Spinal cord (tissue), 10 donors: ENCODE measurements around the gene NELFCD. TPM values are rescaled to one million over a fixed set of nuclear protein-coding genes. Genes with fewer than 3 reads are reported as not detected.

ENCODE experiments used
- DNase-seq, 6 donors: peaks; one replicate each; pipeline versions ENCODE4 v3.0.0 to v3.0.0-alpha.2; 2013 to 2015; ENCODE audit warnings: low spot score in 6 of 6, low read depth in 4 of 6
- H3K27ac ChIP-seq: one replicate; pipeline ENCODE4 v1.5.1; 2013; ENCODE audit warnings: low read depth, low read length, control low read depth
- H3K27me3 ChIP-seq: one replicate; pipeline ENCODE4 v1.6.1; 2013; ENCODE audit warnings: low read length; ENCODE audit not compliant: control insufficient read depth, insufficient read depth
- H3K36me3 ChIP-seq: one replicate; pipeline ENCODE4 v1.6.1; 2013; ENCODE audit warnings: low read length; ENCODE audit not compliant: control insufficient read depth, insufficient read depth
- H3K4me1 ChIP-seq: one replicate; pipeline ENCODE4 v1.6.1; 2013; ENCODE audit warnings: low read length; ENCODE audit not compliant: control insufficient read depth, insufficient read depth
- H3K4me3 ChIP-seq: one replicate; pipeline ENCODE4 v1.5.1; 2013; ENCODE audit warnings: low read depth, low read length, control low read depth
- H3K9me3 ChIP-seq: one replicate; pipeline ENCODE4 v1.6.1; 2013; ENCODE audit warnings: low read length; ENCODE audit not compliant: control insufficient read depth, insufficient read depth
- WGBS: methylation state at CpG from one replicate; pipeline ENCODE4 v1.1.5; 2013; ENCODE audit warnings: missing lambda C conversion rate; ENCODE audit not compliant: insufficient coverage; 5-methylcytosine and 5-hydroxymethylcytosine counted together
- polyA plus RNA-seq, 2 donors: library from polyadenylated mRNA; unstranded; fragments of 120-200 nt; gene quantifications; one replicate each; pipeline ENCODE4 v1.2.1, GENCODE V29; 2013; ENCODE audit not compliant: insufficient read length in 2 of 2
- total RNA-seq, 2 donors: library from RNA; depleted of rRNA in 1 of 2; stranded (reverse); fragments of 120-200 nt in 1 of 2; fragments of >200 nt in 1 of 2; gene quantifications; one replicate each; pipeline versions ENCODE4 v1.2.3 to v1.2.4, GENCODE V29; 2013 to 2014
- donor health status: healthy.

The NELFCD gene
- total and polyA plus RNA-seq, 4 donors = 48.0 to 88.6 (median 71.8) TPM

GRCh38 chr20:58990651-58991445 lies 9.8 kb downstream of the NELFCD start:
- H3K4me3 ChIP-seq = no peak overlapping the region

DNA sequence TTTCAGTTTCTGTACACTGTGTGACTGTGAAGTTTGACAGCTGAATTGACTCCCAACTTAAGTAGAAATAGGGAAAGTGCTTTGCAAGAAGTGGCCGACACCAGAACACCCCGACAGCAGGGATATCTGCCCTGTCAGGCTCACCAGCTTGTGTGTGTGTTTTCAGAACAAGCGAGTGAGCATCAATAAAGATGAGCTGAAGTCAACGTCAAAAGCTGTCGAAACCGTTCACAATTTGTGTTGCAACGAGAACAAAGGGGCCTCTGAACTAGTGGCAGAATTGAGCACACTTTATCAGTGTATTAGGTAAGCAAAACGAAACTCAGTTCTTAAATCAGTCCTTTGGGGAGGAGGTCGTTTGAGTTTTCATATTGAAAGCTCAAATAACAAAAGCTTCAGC lies 10.7 kb downstream of the NELFCD start:
- DNase-seq = no peak
- Histone ChIP-seq H3K9me3 (no peaks in the 10 kb centered on the region), H3K27ac (no peak overlapping the region), H3K27me3 (no peaks in the 10 kb centered on the region), H3K4me3 (no peak overlapping the region), H3K36me3 (peaks cover 73% of the 10 kb centered on the region), H3K4me1 (no peaks in the 10 kb centered on the region)
- WGBS = 87% methylated on average over 7 of the region's 9 CpGs

More at GRCh38 chr20:58990651-58991445, 9.8 kb downstream of the NELFCD start:
- no peak for DNase-seq
- Histone ChIP-seq H3K27me3 (no peaks in the 10 kb centered on the region), H3K9me3 (no peaks in the 10 kb centered on the region), H3K36me3 (peaks cover 74% of the 10 kb centered on the region), H3K4me1 (no peaks in the 10 kb centered on the region), H3K27ac (no peak overlapping the region)
- 92% methylated on average over 9 of the region's 14 CpGs for whole genome bisulfite sequencing

GRCh38 chr20:58992911-58993310 lies 11.9 kb downstream of the NELFCD start:
- no peaks in the 10 kb centered on the region for H3K9me3 ChIP-seq
- peaks cover 76% of the 10 kb centered on the region for H3K36me3 ChIP-seq
- no peaks in the 10 kb centered on the region for H3K4me1 ChIP-seq
- H3K4me3 ChIP-seq = no peak overlapping the region
- no peak overlapping the region for H3K27ac ChIP-seq
- no peaks in the 10 kb centered on the region for H3K27me3 ChIP-seq
- 100% methylated on average over 2 of the region's 3 CpGs for WGBS
- no peak for DNase-seq

- H3K9me3 ChIP-seq = no peaks in the 10 kb centered on the region
- H3K27me3 ChIP-seq = no peaks in the 10 kb centered on the region
- no peak overlapping the region for H3K4me3 ChIP-seq
- H3K4me1 ChIP-seq = no peaks in the 10 kb centered on the region
- DNase-seq = no peak
- no peak overlapping the region for H3K27ac ChIP-seq
- H3K36me3 ChIP-seq = peaks cover 70% of the 10 kb centered on the region
- 93% methylated on average over 14 of the region's 23 CpGs for WGBS
Observed at GRCh38 chr20:58993332-58994248, 12.5 kb downstream of the NELFCD start.

GRCh38 chr20:58994390-58995159 lies 13.5 kb downstream of the NELFCD start:
- H3K4me3 ChIP-seq = no peak overlapping the region
- DNase-seq = no peak
- 89% methylated on average over 5 of the region's 17 CpGs for WGBS
- peaks cover 72% of the 10 kb centered on the region for H3K36me3 ChIP-seq
- no peaks in the 10 kb centered on the region for H3K4me1 ChIP-seq
- H3K27ac ChIP-seq = no peak overlapping the region
- no peaks in the 10 kb centered on the region for H3K27me3 ChIP-seq
- H3K9me3 ChIP-seq = no peaks in the 10 kb centered on the region

GRCh38 chr20:58995461-58996225 lies 14.6 kb downstream of the NELFCD start:
- Histone ChIP-seq H3K9me3 (no peaks in the 10 kb centered on the region), H3K27ac (no peak overlapping the region), H3K27me3 (no peaks in the 10 kb centered on the region), H3K4me3 (no peak overlapping the region), H3K4me1 (no peaks in the 10 kb centered on the region), H3K36me3 (peaks cover 65% of the 10 kb centered on the region)
- DNase-seq = no peak
- WGBS = 88% methylated on average over 15 of the region's 18 CpGs

DNA sequence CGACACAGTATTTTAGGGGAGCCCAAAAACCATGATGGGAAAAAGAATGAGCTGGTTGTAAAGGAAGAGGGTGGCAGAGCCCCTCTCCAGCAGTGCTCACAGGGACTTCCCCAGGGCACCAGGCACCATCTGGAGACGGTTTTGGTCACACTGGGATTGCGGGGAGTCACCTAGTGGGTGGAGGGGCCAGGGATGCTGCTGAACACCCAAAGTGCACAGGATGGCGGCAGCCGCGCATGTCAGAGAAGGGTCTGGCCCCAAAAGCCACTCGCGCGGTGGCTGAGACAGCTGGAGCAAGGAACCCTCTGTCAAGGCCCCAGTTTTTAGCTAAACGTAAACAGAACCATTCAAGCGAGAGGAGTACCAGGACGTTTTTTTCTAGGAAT lies 15.2 kb downstream of the NELFCD start:
- H3K27me3 ChIP-seq = no peaks in the 10 kb centered on the region
- WGBS = 86% methylated on average over 12 of the region's 12 CpGs
- no peak overlapping the region for H3K27ac ChIP-seq
- H3K9me3 ChIP-seq = no peaks in the 10 kb centered on the region
- DNase-seq = no peak
- H3K4me1 ChIP-seq = no peaks in the 10 kb centered on the region
- no peak overlapping the region for H3K4me3 ChIP-seq
- peaks cover 64% of the 10 kb centered on the region for H3K36me3 ChIP-seq

DNA sequence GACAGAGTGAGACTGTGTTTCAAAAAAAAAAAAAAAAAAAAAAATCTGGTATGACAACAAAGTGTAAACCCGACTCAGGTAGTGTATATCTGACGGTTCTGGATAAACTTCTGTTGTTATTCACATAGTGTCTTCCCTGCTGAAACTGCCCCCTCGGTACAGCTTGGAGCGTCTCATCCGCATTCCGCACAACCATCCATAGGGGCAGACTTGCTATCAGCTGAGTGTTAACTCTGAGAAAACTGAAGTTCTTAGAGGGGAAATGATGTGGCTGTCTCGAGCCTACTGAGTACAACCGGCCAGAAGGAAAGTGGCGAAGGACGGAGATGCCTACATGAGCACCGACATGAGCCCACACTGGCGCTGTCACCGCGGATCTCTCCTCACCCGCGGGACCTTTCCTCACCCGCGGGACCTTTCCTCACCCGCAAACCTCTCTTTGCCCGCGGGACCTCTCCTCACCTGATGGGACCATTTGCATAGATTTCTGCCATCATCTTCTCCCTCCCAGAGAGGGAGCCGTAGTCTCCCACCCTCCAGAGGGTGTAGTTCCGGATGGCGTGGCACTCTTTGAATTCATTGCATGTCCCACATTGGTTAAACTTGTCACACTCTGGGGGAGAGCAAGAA lies 16.2 kb downstream of the NELFCD start:
- Histone ChIP-seq H3K4me1 (no peaks in the 10 kb centered on the region), H3K4me3 (no peak overlapping the region), H3K27ac (no peak overlapping the region), H3K9me3 (no peaks in the 10 kb centered on the region), H3K36me3 (peaks cover 72% of the 10 kb centered on the region), H3K27me3 (no peaks in the 10 kb centered on the region)
- 89% methylated on average over 16 of the region's 24 CpGs for WGBS
- peak in 1 of 6 donors; percentile 36 for DNase-seq
